HL-60 (cell line): ENCODE results near the gene MECR.

Source experiments
- GABPA ChIP-seq: IDR thresholded peaks from 2 replicates; pipeline ENCODE4 v1.6.1; 2012; ENCODE audit warnings: low read depth
- POLR2AphosphoS5 ChIP-seq: IDR thresholded peaks from 2 replicates; pipeline ENCODE4 v1.6.1; 2012; ENCODE audit warnings: low read depth
- SPI1 ChIP-seq: IDR thresholded peaks from 2 replicates; pipeline ENCODE4 v1.6.1; 2012; ENCODE audit warnings: low read depth, mild to moderate bottlenecking, borderline replicate concordance
- TF ChIP-seq, protein P1 (sequence below): IDR thresholded peaks from one replicate; pipeline ENCODE4 v1.5.1; 2011; ENCODE audit warnings: low read length, control low read depth, inconsistent platforms; ENCODE audit not compliant: insufficient read depth
- TF ChIP-seq, protein P2 (sequence below): IDR thresholded peaks from 2 replicates; pipeline ENCODE4 v1.6.1; 2012; ENCODE audit warnings: low read depth; ENCODE audit not compliant: insufficient replicate concordance

DNA sequence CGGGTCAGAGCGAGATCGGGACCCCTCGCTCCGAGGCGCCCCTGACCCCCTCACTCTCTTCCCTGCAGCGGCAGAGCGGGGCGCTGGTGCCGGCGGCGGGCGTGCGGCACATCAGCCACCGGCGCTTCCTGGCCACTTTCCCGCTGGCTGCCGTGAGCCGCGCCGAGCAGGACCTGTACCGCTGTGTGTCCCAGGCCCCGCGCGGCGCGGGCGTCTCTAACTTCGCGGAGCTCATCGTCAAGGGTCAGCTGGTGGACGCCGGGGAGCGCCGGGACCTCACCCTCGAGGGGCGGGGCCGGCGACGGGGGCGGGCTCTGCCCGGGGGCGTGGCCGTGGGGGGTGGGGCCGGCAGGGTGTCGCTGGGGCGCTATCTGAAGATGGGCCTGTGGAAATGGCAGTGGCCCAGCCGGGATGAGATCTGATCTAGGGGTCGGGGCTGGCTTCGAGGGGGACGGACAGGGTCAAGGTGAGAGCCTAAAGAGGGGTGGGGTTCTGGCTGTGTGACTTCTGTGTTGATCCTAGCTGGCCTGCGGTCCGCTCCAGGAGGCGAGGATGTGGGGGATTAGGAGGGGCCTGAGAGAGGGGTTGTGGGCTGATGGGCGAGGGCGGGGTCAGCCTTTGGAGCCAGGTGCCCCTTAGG lies 29.2 kb upstream of the MECR start:
- TF ChIP-seq, protein P1, sequence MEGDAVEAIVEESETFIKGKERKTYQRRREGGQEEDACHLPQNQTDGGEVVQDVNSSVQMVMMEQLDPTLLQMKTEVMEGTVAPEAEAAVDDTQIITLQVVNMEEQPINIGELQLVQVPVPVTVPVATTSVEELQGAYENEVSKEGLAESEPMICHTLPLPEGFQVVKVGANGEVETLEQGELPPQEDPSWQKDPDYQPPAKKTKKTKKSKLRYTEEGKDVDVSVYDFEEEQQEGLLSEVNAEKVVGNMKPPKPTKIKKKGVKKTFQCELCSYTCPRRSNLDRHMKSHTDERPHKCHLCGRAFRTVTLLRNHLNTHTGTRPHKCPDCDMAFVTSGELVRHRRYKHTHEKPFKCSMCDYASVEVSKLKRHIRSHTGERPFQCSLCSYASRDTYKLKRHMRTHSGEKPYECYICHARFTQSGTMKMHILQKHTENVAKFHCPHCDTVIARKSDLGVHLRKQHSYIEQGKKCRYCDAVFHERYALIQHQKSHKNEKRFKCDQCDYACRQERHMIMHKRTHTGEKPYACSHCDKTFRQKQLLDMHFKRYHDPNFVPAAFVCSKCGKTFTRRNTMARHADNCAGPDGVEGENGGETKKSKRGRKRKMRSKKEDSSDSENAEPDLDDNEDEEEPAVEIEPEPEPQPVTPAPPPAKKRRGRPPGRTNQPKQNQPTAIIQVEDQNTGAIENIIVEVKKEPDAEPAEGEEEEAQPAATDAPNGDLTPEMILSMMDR = no peak
- TF ChIP-seq POLR2AphosphoS5 = no peak
- TF ChIP-seq GABPA = no peak
- TF ChIP-seq, protein P2, sequence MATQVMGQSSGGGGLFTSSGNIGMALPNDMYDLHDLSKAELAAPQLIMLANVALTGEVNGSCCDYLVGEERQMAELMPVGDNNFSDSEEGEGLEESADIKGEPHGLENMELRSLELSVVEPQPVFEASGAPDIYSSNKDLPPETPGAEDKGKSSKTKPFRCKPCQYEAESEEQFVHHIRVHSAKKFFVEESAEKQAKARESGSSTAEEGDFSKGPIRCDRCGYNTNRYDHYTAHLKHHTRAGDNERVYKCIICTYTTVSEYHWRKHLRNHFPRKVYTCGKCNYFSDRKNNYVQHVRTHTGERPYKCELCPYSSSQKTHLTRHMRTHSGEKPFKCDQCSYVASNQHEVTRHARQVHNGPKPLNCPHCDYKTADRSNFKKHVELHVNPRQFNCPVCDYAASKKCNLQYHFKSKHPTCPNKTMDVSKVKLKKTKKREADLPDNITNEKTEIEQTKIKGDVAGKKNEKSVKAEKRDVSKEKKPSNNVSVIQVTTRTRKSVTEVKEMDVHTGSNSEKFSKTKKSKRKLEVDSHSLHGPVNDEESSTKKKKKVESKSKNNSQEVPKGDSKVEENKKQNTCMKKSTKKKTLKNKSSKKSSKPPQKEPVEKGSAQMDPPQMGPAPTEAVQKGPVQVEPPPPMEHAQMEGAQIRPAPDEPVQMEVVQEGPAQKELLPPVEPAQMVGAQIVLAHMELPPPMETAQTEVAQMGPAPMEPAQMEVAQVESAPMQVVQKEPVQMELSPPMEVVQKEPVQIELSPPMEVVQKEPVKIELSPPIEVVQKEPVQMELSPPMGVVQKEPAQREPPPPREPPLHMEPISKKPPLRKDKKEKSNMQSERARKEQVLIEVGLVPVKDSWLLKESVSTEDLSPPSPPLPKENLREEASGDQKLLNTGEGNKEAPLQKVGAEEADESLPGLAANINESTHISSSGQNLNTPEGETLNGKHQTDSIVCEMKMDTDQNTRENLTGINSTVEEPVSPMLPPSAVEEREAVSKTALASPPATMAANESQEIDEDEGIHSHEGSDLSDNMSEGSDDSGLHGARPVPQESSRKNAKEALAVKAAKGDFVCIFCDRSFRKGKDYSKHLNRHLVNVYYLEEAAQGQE = no peak
- TF ChIP-seq SPI1 = no peak
